Measurements from ENCODE around the gene FAM135A.

GRCh38 chr6:70531133-70531532, 117.8 kb downstream of the FAM135A start:
- TF ChIP-seq POLR2A (IDR thresholded peaks at IDR 0.05): no peak
- TF ChIP-seq, protein P1, sequence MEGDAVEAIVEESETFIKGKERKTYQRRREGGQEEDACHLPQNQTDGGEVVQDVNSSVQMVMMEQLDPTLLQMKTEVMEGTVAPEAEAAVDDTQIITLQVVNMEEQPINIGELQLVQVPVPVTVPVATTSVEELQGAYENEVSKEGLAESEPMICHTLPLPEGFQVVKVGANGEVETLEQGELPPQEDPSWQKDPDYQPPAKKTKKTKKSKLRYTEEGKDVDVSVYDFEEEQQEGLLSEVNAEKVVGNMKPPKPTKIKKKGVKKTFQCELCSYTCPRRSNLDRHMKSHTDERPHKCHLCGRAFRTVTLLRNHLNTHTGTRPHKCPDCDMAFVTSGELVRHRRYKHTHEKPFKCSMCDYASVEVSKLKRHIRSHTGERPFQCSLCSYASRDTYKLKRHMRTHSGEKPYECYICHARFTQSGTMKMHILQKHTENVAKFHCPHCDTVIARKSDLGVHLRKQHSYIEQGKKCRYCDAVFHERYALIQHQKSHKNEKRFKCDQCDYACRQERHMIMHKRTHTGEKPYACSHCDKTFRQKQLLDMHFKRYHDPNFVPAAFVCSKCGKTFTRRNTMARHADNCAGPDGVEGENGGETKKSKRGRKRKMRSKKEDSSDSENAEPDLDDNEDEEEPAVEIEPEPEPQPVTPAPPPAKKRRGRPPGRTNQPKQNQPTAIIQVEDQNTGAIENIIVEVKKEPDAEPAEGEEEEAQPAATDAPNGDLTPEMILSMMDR (IDR thresholded peaks at IDR 0.05): no peak
- TF ChIP-seq POLR2AphosphoS5 (IDR thresholded peaks at IDR 0.05): no peak
- TF ChIP-seq EP300 (IDR thresholded peaks at IDR 0.05): no peak

Data from suprapubic skin (tissue), 4 donors.